ENCODE measurements around the gene DDX20.

- TF ChIP-seq POLR2A (IDR thresholded peaks at IDR 0.05) = no peak
- no peak for TF ChIP-seq CTCF (IDR thresholded peaks at IDR 0.05)
- no peak for TF ChIP-seq POLR2AphosphoS5 (IDR thresholded peaks at IDR 0.05)
- no peak for TF ChIP-seq EP300 (IDR thresholded peaks at IDR 0.05)
Measured at GRCh38 chr1:111786669-111787207, 31.0 kb downstream of the DDX20 start.

Measured in upper lobe of left lung (tissue), 4 donors.